Lower lobe of right lung (tissue), 2 donors: ENCODE data around the gene SEPTIN10. TPM values are rescaled to one million over a fixed set of nuclear protein-coding genes. Genes with fewer than 3 reads are reported as not detected.
A peak's percentile ranks its signal among the peaks of the same experiment; 100 is the strongest.
"Not testable (repeated sequence)": the region's sequence is repeated elsewhere in the genome, so short reads cannot be mapped to it uniquely, and the experiment has no call there.

ENCODE experiments used
- ATAC-seq, 2 donors: fragments of 200-7000 bp; cut with Tn5 transposase; one replicate each; pipeline ENCODE4 v1.9.1; 2020 to 2022; ENCODE audit warnings: mild to moderate bottlenecking in 2 of 2, moderate library complexity in 2 of 2
- DNase-seq: peaks from one replicate; pipeline ENCODE4 v3.0.0-alpha.2; 2020
- H3K27ac ChIP-seq: fragments of 200-600 bp; one replicate; pipeline ENCODE4 v1.8.0; 2022
- H3K27me3 ChIP-seq: fragments of 200-600 bp; one replicate; pipeline ENCODE4 v1.8.0; 2022; ENCODE audit warnings: low read depth
- H3K36me3 ChIP-seq: fragments of 200-600 bp; one replicate; pipeline ENCODE4 v1.8.0; 2022; ENCODE audit warnings: mild to moderate bottlenecking
- H3K4me1 ChIP-seq: fragments of 200-600 bp; one replicate; pipeline ENCODE4 v1.8.0; 2022
- H3K4me3 ChIP-seq: fragments of 200-600 bp; one replicate; pipeline ENCODE4 v1.8.0; 2022; ENCODE audit warnings: mild to moderate bottlenecking
- H3K9me3 ChIP-seq: fragments of 200-600 bp; one replicate; pipeline ENCODE4 v1.8.0; 2022
- CTCF ChIP-seq: fragments of 200-600 bp; IDR thresholded peaks from one replicate; pipeline ENCODE4 v1.8.0; 2022; ENCODE audit warnings: antibody characterized with exemption, mild to moderate bottlenecking
- intact Hi-C: fragments of 100-400 bp; cut with DNase I; formaldehyde crosslinking; loops from one replicate; pipeline ENCODE4 v1.11.0; 2022
- total RNA-seq: library from RNA; stranded (reverse); fragmentation: NEBNext Ultra II Directional; extraction: Animal tissue kit (Norgen Biotek cat#: 25700); gene quantifications from one replicate; pipeline ENCODE4 v1.2.1, GENCODE V29; 2021
- donor health status: DM: no; HTN: yes; CAD: no; lungs with severe emphysema.

The SEPTIN10 gene
- total RNA-seq, 1 donor from 2014 or later = 86.9 TPM

GRCh38 chr2:109542384-109542783 is 71.4 kb downstream of the SEPTIN10 start:
- intact Hi-C loops = no loop called here
- no peak overlapping the region for H3K4me3 ChIP-seq
- ATAC-seq = peak in 1 of 2 donors; percentile 36
- H3K4me1 ChIP-seq = no peaks in the 10 kb centered on the region
- no peak for DNase-seq
- no peak for TF ChIP-seq CTCF
- peaks cover 17% of the 10 kb centered on the region for H3K36me3 ChIP-seq
- no peak overlapping the region for H3K27ac ChIP-seq
- H3K27me3 ChIP-seq = no peaks in the 10 kb centered on the region
- H3K9me3 ChIP-seq = no peaks in the 10 kb centered on the region

- intact Hi-C loops = no loop called here
- no peak for TF ChIP-seq CTCF
Observed at GRCh38 chr2:109538546-109538945, 75.2 kb downstream of the SEPTIN10 start.

GRCh38 chr2:109537565-109538222 is 76.1 kb downstream of the SEPTIN10 start:
- TF ChIP-seq CTCF = no peak
- Histone ChIP-seq H3K4me1 (no peaks in the 10 kb centered on the region), H3K4me3 (no peak overlapping the region), H3K9me3 (no peaks in the 10 kb centered on the region), H3K27ac (no peak overlapping the region), H3K27me3 (no peaks in the 10 kb centered on the region), H3K36me3 (no peaks in the 10 kb centered on the region)
- no peak for ATAC-seq
- DNase-seq = no peak
- intact Hi-C loops = no loop called here

More at GRCh38 chr2:109538546-109538945, 75.2 kb downstream of the SEPTIN10 start:
- Histone ChIP-seq H3K36me3 (no peaks in the 10 kb centered on the region), H3K27ac (no peak overlapping the region), H3K4me3 (no peak overlapping the region), H3K9me3 (no peaks in the 10 kb centered on the region), H3K27me3 (no peaks in the 10 kb centered on the region), H3K4me1 (no peaks in the 10 kb centered on the region)
- DNase-seq (no peak), ATAC-seq (no peak)

GRCh38 chr2:109536556-109536955 is 77.2 kb downstream of the SEPTIN10 start:
- H3K27ac ChIP-seq, H3K36me3 ChIP-seq, DNase-seq, H3K27me3 ChIP-seq, H3K9me3 ChIP-seq, H3K4me1 ChIP-seq, H3K4me3 ChIP-seq, intact Hi-C loops, ATAC-seq: not testable (repeated sequence)

GRCh38 chr2:109535217-109535946 is 78.4 kb downstream of the SEPTIN10 start:
- Histone ChIP-seq H3K9me3 (no peaks in the 10 kb centered on the region), H3K4me1 (peaks cover 7% of the 10 kb centered on the region), H3K27me3 (no peaks in the 10 kb centered on the region), H3K27ac (no peak overlapping the region), H3K4me3 (no peak overlapping the region), H3K36me3 (no peaks in the 10 kb centered on the region)
- intact Hi-C loops = no loop called here
- ATAC-seq (no peak), DNase-seq (no peak)
- no peak for TF ChIP-seq CTCF

- DNase-seq (no peak), ATAC-seq (no peak)
- H3K9me3 ChIP-seq = no peaks in the 10 kb centered on the region
- no peaks in the 10 kb centered on the region for H3K36me3 ChIP-seq
- intact Hi-C loops = no loop called here
- no peak overlapping the region for H3K4me3 ChIP-seq
- H3K27me3 ChIP-seq = no peaks in the 10 kb centered on the region
- H3K27ac ChIP-seq = no peak overlapping the region
- TF ChIP-seq CTCF = no peak
- peaks cover 18% of the 10 kb centered on the region for H3K4me1 ChIP-seq
Observed at GRCh38 chr2:109533823-109534222, 79.9 kb downstream of the SEPTIN10 start.
